ENCODE results near the gene ATE1. TPM values are rescaled to one million over a fixed set of nuclear protein-coding genes. Genes with fewer than 3 reads are reported as not detected.

ATE1 gene
- total and polyA plus RNA-seq, 8 donors = 4.9 to 47.4 (median 9.1) TPM

DNA sequence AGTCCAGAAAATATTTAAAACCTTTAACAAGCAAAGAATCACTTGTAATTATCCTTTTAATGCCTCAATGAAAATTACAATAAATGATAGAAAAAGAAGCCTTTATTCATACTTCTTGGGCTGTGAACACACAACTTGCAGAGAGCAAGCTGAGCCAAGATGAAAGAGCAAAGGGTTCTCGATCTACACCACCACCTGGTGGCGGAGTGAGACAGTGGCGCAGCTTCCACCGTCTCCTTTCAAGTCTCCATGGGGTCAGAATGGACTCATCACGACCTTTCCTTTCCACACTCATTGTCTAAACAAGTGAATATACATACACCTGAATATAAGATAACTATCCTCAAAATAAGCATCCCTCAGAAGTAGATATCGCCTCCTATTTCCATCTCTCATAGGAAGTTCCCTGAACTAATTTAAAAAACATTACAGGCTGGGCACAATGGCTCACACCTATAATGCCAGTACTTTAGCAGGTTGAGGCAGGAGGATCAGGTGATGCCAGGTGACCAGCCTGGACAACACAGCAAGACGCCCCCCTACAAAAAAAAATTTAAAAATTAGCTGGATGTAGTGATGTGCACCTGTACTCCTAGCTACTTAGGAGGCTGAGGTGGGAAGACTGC, 40.7 kb downstream of the ATE1 start:
- Histone ChIP-seq H3K4me1 (no peaks in the 10 kb centered on the region), H3K9me3 (no peaks in the 10 kb centered on the region), H3K27me3 (no peaks in the 10 kb centered on the region), H3K36me3 (peaks cover 0 to 47% (median 31%) of the 10 kb centered on the region in 4 donors), H3K4me3 (no peak overlapping the region), H3K27ac (no peak overlapping the region)
- intact Hi-C loops (cut with DNase I; ENCODE audit: low total_unique reads) = no loop called here
- DNase-seq = peak; percentile 64 to 86
- TF ChIP-seq POLR2AphosphoS5 (IDR thresholded peaks at IDR 0.05) = no peak
- TF ChIP-seq, protein P1, sequence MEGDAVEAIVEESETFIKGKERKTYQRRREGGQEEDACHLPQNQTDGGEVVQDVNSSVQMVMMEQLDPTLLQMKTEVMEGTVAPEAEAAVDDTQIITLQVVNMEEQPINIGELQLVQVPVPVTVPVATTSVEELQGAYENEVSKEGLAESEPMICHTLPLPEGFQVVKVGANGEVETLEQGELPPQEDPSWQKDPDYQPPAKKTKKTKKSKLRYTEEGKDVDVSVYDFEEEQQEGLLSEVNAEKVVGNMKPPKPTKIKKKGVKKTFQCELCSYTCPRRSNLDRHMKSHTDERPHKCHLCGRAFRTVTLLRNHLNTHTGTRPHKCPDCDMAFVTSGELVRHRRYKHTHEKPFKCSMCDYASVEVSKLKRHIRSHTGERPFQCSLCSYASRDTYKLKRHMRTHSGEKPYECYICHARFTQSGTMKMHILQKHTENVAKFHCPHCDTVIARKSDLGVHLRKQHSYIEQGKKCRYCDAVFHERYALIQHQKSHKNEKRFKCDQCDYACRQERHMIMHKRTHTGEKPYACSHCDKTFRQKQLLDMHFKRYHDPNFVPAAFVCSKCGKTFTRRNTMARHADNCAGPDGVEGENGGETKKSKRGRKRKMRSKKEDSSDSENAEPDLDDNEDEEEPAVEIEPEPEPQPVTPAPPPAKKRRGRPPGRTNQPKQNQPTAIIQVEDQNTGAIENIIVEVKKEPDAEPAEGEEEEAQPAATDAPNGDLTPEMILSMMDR (IDR thresholded peaks at IDR 0.05) = peak in 5 of 7 experiments; percentile 56 to 81 (median 72)
- WGBS, 5 donors = 27 to 42% (median 36%) methylated on average over 7 of the region's 7 CpGs

DNA sequence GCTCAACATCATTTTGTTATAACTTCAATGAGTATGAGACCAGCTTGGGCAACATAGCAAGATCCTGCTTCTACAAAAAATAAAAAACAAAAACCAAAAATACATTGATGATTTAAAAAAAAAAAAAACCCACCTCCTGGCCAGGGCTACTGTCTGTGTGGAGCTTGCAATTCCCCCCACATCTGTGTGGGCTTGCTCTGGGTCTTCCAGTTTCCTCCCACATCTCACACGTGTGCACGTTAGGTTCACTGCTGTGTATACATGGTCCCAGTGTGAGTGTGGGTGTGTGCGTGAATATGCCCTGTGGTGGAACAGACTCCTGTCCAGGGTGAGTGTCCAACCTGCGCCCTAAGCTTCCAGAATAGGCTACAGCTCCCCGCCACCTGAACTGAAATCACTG, 41.6 kb downstream of the ATE1 start:
- 83 to 96% (median 92%) methylated on average over 5 of the region's 5 CpGs for WGBS, 5 donors
- intact Hi-C loops (cut with DNase I; ENCODE audit: low total_unique reads) = no loop called here
- H3K27me3 ChIP-seq = no peaks in the 10 kb centered on the region

DNA sequence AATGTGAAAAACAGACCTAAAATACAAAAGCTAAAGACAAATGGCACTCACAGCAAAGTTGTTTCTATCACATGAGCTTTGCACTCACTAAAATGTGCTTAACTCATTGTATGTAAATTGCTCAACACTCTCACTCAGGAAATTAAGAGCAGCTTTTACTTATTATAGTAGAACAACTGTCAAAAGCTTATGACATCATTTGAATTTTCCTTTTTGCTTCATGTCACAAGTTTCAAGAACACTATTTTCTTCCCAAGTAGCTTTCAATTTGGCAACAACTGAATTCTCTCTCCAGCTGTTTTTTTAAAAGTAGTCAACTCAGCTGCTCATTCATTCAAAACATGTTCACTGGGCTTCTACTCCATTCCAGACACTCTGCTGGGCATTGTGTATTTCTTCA, 46.9 kb downstream of the ATE1 start:
- H3K9me3 ChIP-seq = no peaks in the 10 kb centered on the region
- no peak overlapping the region for H3K27ac ChIP-seq
- peaks cover 0 to 32% (median 28%) of the 10 kb centered on the region in 4 donors for H3K36me3 ChIP-seq
- intact Hi-C loops (cut with DNase I; ENCODE audit: low total_unique reads) = no loop called here
- no peak for TF ChIP-seq POLR2AphosphoS5 (IDR thresholded peaks at IDR 0.05)
- TF ChIP-seq, protein P1 (IDR thresholded peaks at IDR 0.05) = no peak
- no peak for TF ChIP-seq POLR2A (IDR thresholded peaks at IDR 0.05)
- no peak for TF ChIP-seq EP300 (IDR thresholded peaks at IDR 0.05)
- H3K4me3 ChIP-seq = no peak overlapping the region
- no peaks in the 10 kb centered on the region for H3K27me3 ChIP-seq
- peak in 1 of 2 donors; percentile 11 for DNase-seq
- no peaks in the 10 kb centered on the region for H3K4me1 ChIP-seq

More for the DNA sequence above, 41.6 kb downstream of the ATE1 start:
- Histone ChIP-seq H3K4me1 (no peaks in the 10 kb centered on the region), H3K9me3 (no peaks in the 10 kb centered on the region), H3K4me3 (no peak overlapping the region), H3K27ac (no peak overlapping the region), H3K36me3 (peaks cover 0 to 47% (median 35%) of the 10 kb centered on the region in 4 donors)
- TF ChIP-seq, protein P1 (IDR thresholded peaks at IDR 0.05) = no peak
- TF ChIP-seq EP300 (IDR thresholded peaks at IDR 0.05) = no peak
- TF ChIP-seq POLR2A (IDR thresholded peaks at IDR 0.05) = no peak
- TF ChIP-seq POLR2AphosphoS5 (IDR thresholded peaks at IDR 0.05) = no peak
- DNase-seq = no peak

DNA sequence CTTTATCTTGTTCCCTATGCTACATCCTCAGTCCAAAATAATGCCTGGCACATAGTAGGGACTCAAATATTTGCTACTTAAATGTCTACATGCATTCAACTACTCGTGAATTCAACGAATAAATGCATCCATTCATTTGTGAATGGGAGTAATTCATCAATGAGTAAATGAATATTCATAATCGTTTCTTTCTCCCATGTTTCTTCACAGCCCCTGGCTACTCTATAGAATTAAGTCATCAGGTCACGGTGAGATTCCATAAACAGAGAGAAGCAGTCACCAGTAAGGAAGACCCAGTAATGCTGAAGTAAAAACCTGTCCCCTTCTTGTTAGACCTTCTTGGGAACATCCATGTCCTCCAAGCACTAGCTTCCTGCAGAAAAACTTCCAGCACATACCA, 48.4 kb downstream of the ATE1 start:
- intact Hi-C loops (cut with DNase I; ENCODE audit: low total_unique reads) = no loop called here
- no peak for TF ChIP-seq POLR2A (IDR thresholded peaks at IDR 0.05)
- TF ChIP-seq POLR2AphosphoS5 (IDR thresholded peaks at IDR 0.05) = no peak
- TF ChIP-seq, protein P1 (IDR thresholded peaks at IDR 0.05) = no peak
- no peak for TF ChIP-seq EP300 (IDR thresholded peaks at IDR 0.05)
- Histone ChIP-seq H3K27me3 (no peaks in the 10 kb centered on the region), H3K36me3 (peaks cover 0 to 27% (median 22%) of the 10 kb centered on the region in 4 donors), H3K4me1 (no peaks in the 10 kb centered on the region), H3K9me3 (no peaks in the 10 kb centered on the region), H3K27ac (no peak overlapping the region), H3K4me3 (no peak overlapping the region)
- DNase-seq = no peak
- 89 to 98% (median 92%) methylated on average over 4 of the region's 4 CpGs for WGBS, 5 donors

All from stomach (tissue), 9 donors.